Neural cell (in vitro differentiated cells): ENCODE data around the gene MPV17L.

Experiments
- CTCF ChIP-seq: fragments of 450-650 bp; IDR thresholded peaks from 2 replicates; pipeline ENCODE4 v1.5.1; 2014; ENCODE audit warnings: antibody characterized with exemption, mild to moderate bottlenecking, moderate library complexity; ENCODE audit not compliant: poor library complexity, severe bottlenecking
- EP300 ChIP-seq: fragments of 450-650 bp; conservative IDR thresholded peaks from 2 replicates; pipeline ENCODE4 v1.6.1; 2014; ENCODE audit warnings: antibody characterized with exemption, mild to moderate bottlenecking, moderate library complexity; ENCODE audit not compliant: poor library complexity, severe bottlenecking
- EZH2 ChIP-seq: fragments of 200-600, 300-800 bp; shearing (Covaris generic), sonication (generic); IDR thresholded peaks from 2 replicates; pipeline ENCODE4 v1.6.1; 2014; ENCODE audit warnings: antibody characterized with exemption, low read length, borderline replicate concordance, mild to moderate bottlenecking; ENCODE audit not compliant: insufficient read depth, poor library complexity, severe bottlenecking
- MXI1 ChIP-seq: fragments of 450-650 bp; conservative IDR thresholded peaks from 2 replicates; pipeline ENCODE4 v1.6.1; 2014; ENCODE audit warnings: antibody characterized with exemption, mild to moderate bottlenecking; ENCODE audit not compliant: poor library complexity, severe bottlenecking
- POLR2AphosphoS5 ChIP-seq: IDR thresholded peaks from 2 replicates; pipeline ENCODE4 v1.6.1; 2012
- RAD21 ChIP-seq: fragments of 450-650 bp; conservative IDR thresholded peaks from 2 replicates; pipeline ENCODE4 v1.6.1; 2014; ENCODE audit warnings: antibody characterized with exemption, mild to moderate bottlenecking, moderate library complexity
- REST ChIP-seq: IDR thresholded peaks from 2 replicates; pipeline ENCODE4 v1.6.1; 2012; ENCODE audit warnings: borderline replicate concordance
- SMC3 ChIP-seq: fragments of 450-650 bp; conservative IDR thresholded peaks from 2 replicates; pipeline ENCODE4 v1.6.1; 2014; ENCODE audit warnings: antibody characterized with exemption, mild to moderate bottlenecking, moderate library complexity; ENCODE audit not compliant: poor library complexity

DNA sequence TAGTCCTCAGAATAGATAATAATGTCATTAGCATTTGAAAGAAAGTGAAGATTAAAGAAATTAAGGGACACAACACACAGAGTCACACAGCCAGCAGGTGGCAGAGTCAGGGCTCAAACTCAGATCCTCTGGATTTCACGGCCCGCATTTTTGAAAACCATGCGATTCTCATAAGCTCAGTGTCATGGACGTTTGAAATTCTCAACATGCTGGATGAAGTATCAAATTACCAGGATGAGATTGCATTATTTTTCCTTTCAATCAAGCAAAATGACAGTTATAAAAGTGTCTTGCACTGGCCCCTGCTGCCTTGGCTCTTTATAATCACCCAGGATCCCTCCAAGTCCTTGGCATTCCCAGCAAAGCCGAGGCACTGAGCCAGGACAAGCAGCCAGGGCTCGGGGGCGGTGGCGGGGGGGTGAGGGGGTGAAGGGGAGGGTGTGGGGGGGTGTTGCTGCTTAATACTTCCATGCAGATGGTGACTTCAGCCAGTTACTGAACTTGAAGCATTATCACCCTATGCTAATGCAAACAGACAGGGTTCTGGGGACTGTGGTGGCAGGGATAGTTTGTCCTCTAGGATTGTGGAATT lies 32.2 kb downstream of the MPV17L start:
- TF ChIP-seq RAD21 (peak; percentile 23), CTCF (peak; percentile 41), EP300 (no peak), REST (no peak), MXI1 (no peak), POLR2AphosphoS5 (no peak), EZH2 (no peak), SMC3 (peak; percentile 46)
